Measurements from ENCODE around the gene PTPRC. TPM values are rescaled to one million over a fixed set of nuclear protein-coding genes. Genes with fewer than 3 reads are reported as not detected.

Gene PTPRC
- total RNA-seq, 1 donor from 2014 or later: 35.1 TPM

DNA sequence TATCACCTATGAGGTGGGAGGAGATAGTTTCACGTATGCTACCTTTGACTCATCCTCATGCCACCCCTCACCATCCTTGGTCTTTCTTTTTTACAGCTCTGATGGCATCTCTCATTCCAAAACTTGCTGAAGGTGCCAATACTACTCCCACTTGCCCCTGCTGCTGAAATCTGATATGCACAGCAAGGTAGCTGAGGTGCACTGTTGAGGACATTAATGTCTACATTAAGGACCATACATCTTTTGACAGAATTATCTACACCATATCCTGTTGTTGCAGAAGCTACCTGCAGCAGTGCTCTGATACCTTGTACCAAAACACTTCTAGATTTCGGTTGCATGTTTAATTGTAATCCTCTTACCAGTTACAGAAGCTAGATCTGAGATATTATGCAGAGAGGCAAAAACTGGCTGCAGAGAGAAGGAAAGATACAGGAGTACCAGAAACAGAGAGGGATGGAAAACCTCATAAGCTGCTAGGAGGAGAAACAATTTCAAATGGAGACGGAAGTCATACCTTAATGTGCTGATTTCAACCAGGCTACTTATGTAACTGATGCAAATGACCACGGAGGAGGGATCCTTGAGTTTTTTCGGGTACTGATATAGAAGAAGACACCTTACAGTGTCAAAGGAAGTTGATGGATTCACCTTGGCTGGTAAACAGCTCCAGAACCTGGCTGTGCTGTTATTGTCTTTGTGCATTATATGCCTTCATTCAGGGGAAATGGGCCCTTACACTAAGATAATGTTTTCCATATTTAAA, 19.3 kb upstream of the PTPRC start:
- DNase-seq (ENCODE audit: low spot score): no peak

DNA sequence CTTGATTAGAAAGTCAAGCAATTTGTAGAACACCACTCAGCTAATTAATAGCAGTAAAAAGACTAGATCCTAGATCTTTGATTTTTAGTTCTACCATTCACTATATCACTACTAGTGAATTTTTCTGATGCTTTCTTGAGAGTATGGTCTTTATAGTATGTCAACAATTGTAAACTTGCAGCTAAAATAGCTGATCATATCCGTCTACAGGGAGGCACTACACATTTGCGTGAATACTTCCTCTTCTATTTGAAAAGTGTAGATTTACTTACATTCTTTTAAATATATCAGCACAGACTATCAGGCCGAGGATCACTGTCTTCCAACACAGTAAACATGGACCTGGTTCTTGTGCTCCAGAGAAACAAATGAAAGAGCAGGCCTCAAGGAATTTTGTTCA, 18.6 kb upstream of the PTPRC start:
- DNase-seq (ENCODE audit: low spot score): no peak

- no peak for DNase-seq (ENCODE audit: low spot score)
These were observed 17.7 kb upstream of the PTPRC start for GRCh38 chr1:198620951-198621824.

DNA sequence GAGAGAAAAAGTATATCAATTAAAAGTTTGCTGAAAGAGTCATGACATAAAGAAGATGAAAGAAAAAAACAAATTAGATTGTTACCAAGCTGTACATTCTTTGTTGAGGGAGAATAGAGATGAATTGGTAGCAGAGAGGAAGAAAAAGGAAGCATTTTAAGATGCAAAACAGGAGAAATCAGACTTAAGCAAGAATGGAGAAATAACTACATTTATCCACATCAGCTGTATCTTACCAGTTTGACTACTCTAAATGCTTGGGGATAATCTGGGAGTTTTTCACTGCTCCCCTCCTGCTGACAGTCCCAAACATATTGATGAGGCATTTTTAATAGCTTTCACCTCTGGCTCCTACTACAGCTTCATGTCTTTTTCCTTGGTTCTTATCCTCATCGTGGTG, 16.8 kb upstream of the PTPRC start:
- no peak for DNase-seq (ENCODE audit: low spot score)

DNA sequence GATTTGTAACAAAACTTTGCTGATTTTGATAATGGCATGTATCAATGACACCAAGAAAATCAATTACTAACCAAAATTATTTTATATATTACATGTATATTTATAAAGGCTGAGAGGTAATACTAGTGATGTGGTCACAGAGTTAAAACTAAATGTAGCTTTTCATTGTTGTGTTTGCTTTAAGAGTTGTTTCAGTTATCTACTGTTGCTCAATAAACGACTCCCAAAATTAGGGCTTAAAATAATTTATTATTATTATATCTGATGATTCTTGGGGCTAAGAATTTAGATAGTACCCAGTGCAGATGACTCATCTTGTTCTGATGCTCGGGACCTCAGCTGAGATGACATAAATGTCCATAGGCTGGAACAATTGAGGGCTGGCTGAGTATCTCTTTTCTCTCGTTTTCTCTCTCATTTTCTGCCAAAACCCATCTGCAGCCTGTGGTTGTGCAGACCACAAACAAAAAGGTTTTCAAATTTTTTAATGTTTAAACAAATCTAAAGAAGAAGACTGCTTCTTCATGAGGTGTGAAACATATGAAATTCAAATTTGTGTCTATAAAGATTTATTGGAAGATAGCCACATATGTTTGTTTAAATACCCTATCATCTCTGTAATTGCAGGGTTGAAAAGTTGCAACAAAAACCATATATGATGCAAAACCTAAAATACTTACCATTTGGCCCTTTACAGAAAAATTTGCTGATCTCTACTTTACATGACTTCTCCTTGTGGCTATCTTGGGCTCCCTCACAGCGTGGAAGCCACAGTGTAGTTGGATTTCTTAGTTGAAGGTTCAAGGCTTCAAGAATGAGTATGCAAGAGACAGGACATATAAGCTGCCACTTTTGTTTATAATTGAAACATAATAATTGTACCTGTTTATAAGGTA, 14.8 kb upstream of the PTPRC start:
- DNase-seq (ENCODE audit: low spot score): no peak

GRCh38 chr1:198624648-198624980, 14.2 kb upstream of the PTPRC start:
- DNase-seq (ENCODE audit: low spot score): no peak

DNA sequence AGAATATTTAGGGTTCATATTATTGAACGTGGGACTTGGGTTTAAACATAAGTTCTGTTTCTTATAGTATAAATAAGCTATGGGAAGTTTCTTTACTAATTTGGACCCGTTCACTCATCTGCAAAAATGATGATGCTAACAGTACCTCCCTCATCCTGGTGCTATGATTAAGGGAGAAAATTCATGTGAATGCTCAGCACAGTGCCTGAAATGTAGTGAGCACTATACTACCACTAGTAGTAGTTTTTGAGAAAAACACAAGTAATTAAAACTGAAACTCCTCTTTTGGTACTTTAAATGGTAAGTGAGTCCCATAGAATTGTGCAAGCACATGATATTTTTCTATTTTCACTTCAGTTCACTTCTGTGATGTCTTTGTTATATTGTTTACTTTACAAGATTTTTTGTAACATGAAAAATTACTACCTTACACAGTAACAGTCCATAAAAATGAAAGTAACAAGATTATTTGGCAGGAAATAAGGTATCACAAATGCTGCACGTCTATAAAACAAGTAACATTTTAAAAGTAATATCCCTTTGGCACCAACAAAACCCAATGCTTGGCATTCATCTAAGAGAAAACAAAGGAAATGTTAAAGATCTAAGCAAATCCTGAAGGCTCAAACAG, 11.3 kb upstream of the PTPRC start:
- DNase-seq (ENCODE audit: low spot score): no peak

DNA sequence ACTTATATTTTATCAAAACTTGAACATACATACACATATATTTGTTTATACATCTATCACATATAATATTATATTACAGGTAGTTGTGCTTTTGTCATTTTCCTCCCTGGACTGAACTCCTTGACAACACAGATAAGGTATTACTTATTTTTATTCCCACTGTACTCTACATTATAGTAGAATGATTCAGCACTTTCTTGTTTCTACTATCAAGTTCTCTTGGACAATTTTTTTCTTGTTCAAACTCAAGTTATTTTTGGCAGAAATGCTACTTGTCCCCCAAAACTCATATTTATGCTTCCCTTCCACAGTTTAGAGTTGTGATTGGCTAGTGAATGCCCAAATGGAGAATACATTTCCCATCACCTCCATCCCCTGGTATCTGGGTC, 10.8 kb upstream of the PTPRC start:
- no peak for DNase-seq (ENCODE audit: low spot score)

GRCh38 chr1:198629610-198630009, 9.2 kb upstream of the PTPRC start:
- no peak for DNase-seq (ENCODE audit: low spot score)

GRCh38 chr1:198630863-198631262, 8.0 kb upstream of the PTPRC start:
- DNase-seq (ENCODE audit: low spot score): no peak

DNA sequence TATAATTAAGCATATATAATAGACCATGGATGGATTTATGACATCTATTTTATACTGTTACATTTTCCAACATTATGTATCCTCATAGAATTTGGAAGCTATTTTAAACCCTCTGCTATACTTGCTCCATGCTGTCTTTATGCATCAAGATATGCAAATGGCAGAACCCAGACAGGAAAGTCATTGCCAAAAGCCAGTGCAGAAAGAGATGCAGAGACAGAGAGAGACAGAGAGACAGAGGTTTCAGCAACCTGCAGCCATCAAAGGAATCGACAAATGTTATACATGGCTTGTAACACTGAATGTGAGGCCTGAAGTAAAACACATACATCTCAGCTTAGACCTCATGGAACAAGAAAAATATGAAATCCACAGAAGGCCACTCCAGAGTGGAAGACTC, 7.5 kb upstream of the PTPRC start:
- no peak for DNase-seq (ENCODE audit: low spot score)

DNA sequence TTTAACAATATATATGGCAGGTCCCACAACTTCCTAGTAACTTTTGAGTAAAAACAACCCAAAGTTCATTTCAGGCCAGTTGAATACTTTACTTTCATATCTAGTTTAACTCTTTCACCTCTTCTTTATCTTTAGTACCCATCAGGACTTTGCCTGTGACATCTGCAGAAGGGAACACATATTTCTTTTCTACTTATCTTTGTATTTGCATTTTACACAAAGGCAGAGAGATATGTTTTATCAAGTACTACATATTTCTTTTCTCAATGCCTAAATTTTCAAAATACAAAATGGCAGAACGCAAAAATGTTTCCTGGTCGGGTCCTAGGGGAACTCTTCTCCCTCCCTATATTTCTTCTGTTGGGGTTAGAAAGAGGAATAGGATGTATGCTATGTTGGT, 6.8 kb upstream of the PTPRC start:
- DNase-seq (ENCODE audit: low spot score): no peak

DNA sequence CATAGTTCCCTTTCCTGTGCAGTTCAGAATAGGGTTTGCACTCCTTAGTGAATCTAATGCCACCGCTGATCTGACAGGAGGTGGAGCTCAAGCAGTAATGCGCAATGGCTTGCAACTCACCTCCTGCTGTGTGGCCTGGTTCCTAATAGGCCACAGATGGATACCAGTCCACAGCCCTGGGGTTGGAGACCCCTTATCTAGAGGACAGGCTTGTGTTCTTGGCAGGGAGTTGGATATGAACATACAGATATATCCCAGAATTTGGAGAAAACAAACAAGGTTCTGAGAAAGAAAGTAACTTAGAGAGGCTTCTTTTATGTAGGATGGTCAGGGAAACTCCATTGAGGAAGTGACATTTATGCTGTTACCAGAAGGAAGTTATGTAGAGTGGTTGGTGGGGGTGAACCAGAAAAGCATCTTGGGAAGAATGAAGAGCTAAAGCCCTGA, 5.1 kb upstream of the PTPRC start:
- no peak for DNase-seq (ENCODE audit: low spot score)

DNA sequence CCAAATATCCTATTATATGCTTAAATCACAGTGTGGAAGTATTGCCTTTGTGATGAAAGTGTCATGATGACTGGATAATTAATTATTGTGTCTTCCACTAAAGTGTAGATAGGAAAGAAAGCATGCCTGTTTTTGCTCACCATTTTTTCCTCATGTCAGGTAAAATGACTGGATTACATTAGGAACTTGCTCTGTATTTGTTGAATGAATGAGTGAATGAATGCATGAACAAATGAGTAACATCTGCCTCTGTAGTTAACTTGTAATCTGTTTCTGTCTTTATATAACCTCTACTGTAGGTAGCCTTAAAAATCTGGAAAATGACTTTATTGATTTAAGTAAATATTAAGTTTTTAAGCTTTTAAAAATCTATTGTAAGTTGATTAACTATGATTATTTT, 2.9 kb upstream of the PTPRC start:
- DNase-seq (ENCODE audit: low spot score): no peak

- DNase-seq (ENCODE audit: low spot score): no peak
These were observed 2.4 kb upstream of the PTPRC start for GRCh38 chr1:198636391-198636790.

DNA sequence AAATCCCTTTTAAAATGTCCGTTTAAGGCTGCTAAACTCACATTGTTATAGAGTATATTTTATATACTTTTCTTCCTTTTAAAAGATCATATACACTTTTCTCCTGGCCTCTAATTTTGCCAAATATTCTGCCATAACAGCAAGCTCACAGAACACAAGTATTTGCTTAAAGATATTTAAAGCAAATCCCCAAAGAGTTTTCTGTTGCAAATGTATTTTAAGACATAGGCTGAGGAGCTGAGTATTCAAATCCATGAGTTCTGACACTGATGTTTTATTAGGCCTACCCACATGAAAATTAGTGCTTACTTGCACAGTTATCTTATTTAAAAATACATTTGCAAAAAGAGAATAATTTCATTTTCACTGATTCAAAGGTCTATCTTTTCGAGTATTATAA, 1.7 kb upstream of the PTPRC start:
- no peak for DNase-seq (ENCODE audit: low spot score)

- no peak for DNase-seq (ENCODE audit: low spot score)
These were observed 863 bp upstream of the PTPRC start for GRCh38 chr1:198637916-198638437.

DNA sequence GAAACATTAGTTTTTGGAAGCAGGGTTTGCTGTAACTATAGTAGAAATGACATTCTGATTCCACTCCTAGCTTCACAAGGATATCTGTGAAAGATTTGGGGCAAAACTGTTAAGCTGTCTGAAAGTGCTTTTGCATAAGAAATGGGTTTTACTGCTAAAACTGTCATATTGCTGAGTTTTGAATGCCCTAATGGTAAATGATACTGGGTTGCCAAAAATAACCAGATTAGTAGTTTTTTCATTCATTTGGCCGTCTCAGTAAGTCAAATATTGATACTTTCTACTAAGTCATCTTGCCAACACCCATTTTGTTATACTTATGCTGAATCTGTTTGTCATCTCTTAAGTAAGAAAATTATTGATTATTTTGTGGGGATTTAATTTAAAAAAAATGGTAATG, 399 bp upstream of the PTPRC start:
- no peak for DNase-seq (ENCODE audit: low spot score)

DNA sequence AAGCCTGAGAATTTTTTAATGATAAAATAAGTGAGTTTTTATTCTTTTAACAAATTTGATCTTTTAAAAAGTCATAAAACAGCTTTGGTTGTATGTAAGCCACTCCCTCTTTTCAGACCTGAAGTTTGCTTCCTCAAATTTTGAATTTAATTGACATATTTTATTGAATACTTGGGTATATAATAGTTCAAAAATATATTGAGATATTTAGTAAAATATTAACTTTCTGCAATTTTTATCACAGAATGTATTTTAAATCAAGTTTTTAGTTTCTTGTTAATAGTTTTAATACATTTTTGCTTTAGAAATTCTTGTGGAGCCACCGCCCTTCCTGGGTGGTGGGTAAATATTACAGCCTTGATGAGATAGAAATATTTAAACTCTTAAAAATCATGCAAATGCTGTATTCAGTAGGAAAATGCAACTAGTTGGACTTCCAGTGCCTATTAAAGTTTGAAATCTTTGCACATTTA, 867 bp downstream of the PTPRC start:
- DNase-seq (ENCODE audit: low spot score): no peak

DNA sequence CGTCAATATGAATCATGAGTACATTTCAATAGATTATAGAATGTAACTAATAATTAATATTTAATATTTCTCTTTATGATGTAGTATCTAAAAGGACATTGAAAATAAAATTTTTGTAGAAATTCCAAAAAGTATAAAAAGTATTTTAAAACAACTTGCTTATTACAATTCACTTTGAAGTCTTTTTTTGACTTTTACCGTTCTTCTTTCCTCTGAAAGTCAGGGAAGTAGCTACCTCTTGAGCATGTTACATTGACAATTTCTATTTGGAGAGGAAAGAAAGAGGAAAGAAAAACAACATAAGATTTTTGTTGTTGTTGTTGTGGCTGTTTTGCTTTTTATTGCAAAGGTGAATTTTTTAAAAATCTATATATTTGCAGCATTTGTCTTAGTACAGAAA, 1.3 kb downstream of the PTPRC start:
- DNase-seq (ENCODE audit: low spot score): no peak

DNA sequence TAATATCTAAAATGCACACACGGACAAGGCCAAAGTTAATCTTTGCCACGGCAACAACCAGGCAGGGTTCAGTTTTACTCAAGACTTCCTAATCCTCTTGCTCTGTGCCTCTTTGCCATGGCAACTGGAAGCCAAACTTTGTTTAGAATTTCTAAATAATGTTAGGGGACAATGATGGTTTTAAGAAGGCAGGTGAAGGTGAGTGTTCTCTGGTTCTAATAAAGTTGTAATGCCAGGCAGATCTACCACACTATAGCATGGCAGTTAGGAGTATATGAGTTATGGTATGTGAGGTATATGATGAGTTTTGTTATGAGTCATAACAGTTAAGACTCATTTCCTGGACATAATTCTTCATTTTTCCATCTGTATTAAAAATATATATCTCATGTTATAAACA, 2.7 kb downstream of the PTPRC start:
- DNase-seq (ENCODE audit: low spot score): no peak
